GM12878 (cell line): ENCODE measurements around the gene RMND1. TPM values are rescaled to one million over a fixed set of nuclear protein-coding genes. Genes with fewer than 3 reads are reported as not detected.
A peak's percentile ranks its signal among the peaks of the same experiment; 100 is the strongest.

Experiments
- BACH1 ChIP-seq: fragments of 450-650 bp; IDR thresholded peaks from 2 replicates; pipeline ENCODE4 v1.6.1; 2017; ENCODE audit warnings: mild to moderate bottlenecking, borderline replicate concordance
- BRCA1 ChIP-seq: IDR thresholded peaks from 2 replicates; pipeline ENCODE4 v1.6.1; 2011; ENCODE audit warnings: low read depth, low read length, improper control_type of control experiment
- CBX5 ChIP-seq: sonication (generic); IDR thresholded peaks from 2 replicates; pipeline ENCODE4 v1.6.1; 2016; ENCODE audit warnings: low read depth, moderate library complexity, mild to moderate bottlenecking, inconsistent platforms
- EGR1 ChIP-seq, 2 experiments: IDR thresholded peaks; 1 replicate in 1 of 2; 2 replicates in 1 of 2; pipeline ENCODE4 v1.6.1; 2011 to 2012; ENCODE audit warnings: low read depth in 2 of 2, low read length in 2 of 2, borderline replicate concordance in 1 of 2, mild to moderate bottlenecking in 1 of 2, moderate library complexity in 1 of 2
- FOXM1 ChIP-seq: IDR thresholded peaks from 2 replicates; pipeline ENCODE4 v1.6.1; 2012; ENCODE audit warnings: low read depth, mild to moderate bottlenecking, inconsistent platforms, low read length, moderate library complexity
- GABPA ChIP-seq: IDR thresholded peaks from 2 replicates; pipeline ENCODE4 v1.6.1; 2014; ENCODE audit warnings: antibody characterized with exemption, low read depth, mild to moderate bottlenecking, inconsistent platforms
- GATAD2B ChIP-seq: fragments of 450-650 bp; conservative IDR thresholded peaks from 2 replicates; pipeline ENCODE4 v1.6.1; 2017; ENCODE audit warnings: low read depth, mild to moderate bottlenecking, moderate library complexity
- HCFC1 ChIP-seq: fragments of 150-350 bp; IDR thresholded peaks from 2 replicates; pipeline ENCODE4 v1.6.1; 2014; ENCODE audit warnings: low read length
- MTA2 ChIP-seq: fragments of 450-650 bp; IDR thresholded peaks from 2 replicates; pipeline ENCODE4 v1.6.1; 2016; ENCODE audit warnings: low read depth, mild to moderate bottlenecking, moderate library complexity
- NRF1 ChIP-seq: conservative IDR thresholded peaks from 2 replicates; pipeline ENCODE4 v1.6.1; 2011; ENCODE audit warnings: mild to moderate bottlenecking, low read depth, low read length, improper control_type of control experiment
- RBBP5 ChIP-seq: fragments of 200-600 bp; sonication (generic); conservative IDR thresholded peaks from 2 replicates; pipeline ENCODE4 v1.6.1; 2016
- RUNX3 ChIP-seq: IDR thresholded peaks from 2 replicates; pipeline ENCODE4 v1.6.1; 2012; ENCODE audit warnings: low read length, inconsistent platforms
- SMAD1 ChIP-seq: fragments of 450-650 bp; IDR thresholded peaks from 2 replicates; pipeline ENCODE4 v1.6.1; 2018; ENCODE audit warnings: mild to moderate bottlenecking, low read depth; ENCODE audit not compliant: partially characterized antibody
- SREBF2 ChIP-seq: IDR thresholded peaks from 2 replicates; pipeline ENCODE4 v1.6.1; 2012; ENCODE audit warnings: mild to moderate bottlenecking, low read length
- SRF ChIP-seq, 2 experiments: IDR thresholded peaks; 2 replicates each; pipeline ENCODE4 v1.6.1; 2011; ENCODE audit warnings: low read depth in 2 of 2, low read length in 2 of 2, mild to moderate bottlenecking in 1 of 2, moderate library complexity in 1 of 2
- STAT3 ChIP-seq: IDR thresholded peaks from 2 replicates; pipeline ENCODE4 v1.6.1; 2011; ENCODE audit warnings: low read depth, low read length, improper control_type of control experiment
- ZNF622 ChIP-seq: fragments of 450-650 bp; IDR thresholded peaks from 2 replicates; pipeline ENCODE4 v1.6.1; 2017; ENCODE audit warnings: mild to moderate bottlenecking, inconsistent platforms
- ZSCAN29 ChIP-seq: fragments of 450-650 bp; IDR thresholded peaks from 2 replicates; pipeline ENCODE4 v1.6.1; 2017; ENCODE audit warnings: mild to moderate bottlenecking, moderate library complexity
- polyA plus RNA-seq, 11 experiments: library from polyadenylated mRNA; depleted of rRNA in 4 of 11; unstranded in 6 of 11; stranded (reverse) in 5 of 11; fragments of >200 nt; fragmentation: Nextera tagmentation in 4 of 11; fragmentation: Illumina TruSeq in 1 of 11; extraction: Ambion mirVana in 4 of 11; extraction: Trizol in 1 of 11; gene quantifications; 1 replicate in 1 of 11; 2 replicates in 10 of 11; pipeline versions ENCODE4 v1.2.1 to v1.2.3, GENCODE V29; 2011 to 2016; ENCODE audit warnings: inconsistent platforms in 2 of 11, missing spikeins in 2 of 11, low read depth in 1 of 11
- total RNA-seq, 4 experiments: library from RNA; depleted of rRNA in 3 of 4; stranded (reverse); fragments of >200 nt in 3 of 4; fragmentation: Illumina TruSeq in 1 of 4; extraction: Trizol in 1 of 4; gene quantifications; 2 replicates each; pipeline versions ENCODE4 v1.2.1 to v1.2.3, GENCODE V29; 2013 to 2021
- TF ChIP-seq, protein P1 (sequence below): fragments of 450-650 bp; IDR thresholded peaks from 2 replicates; pipeline ENCODE4 v1.6.1; 2017; ENCODE audit warnings: mild to moderate bottlenecking, moderate library complexity
- TF ChIP-seq, protein P2 (sequence below): fragments of 450-650 bp; IDR thresholded peaks from 2 replicates; pipeline ENCODE4 v1.6.1; 2017; ENCODE audit warnings: mild to moderate bottlenecking, low read depth, inconsistent platforms; ENCODE audit not compliant: poor library complexity, severe bottlenecking
- TF ChIP-seq, protein P3 (sequence below): fragments of 450-650 bp; IDR thresholded peaks from 2 replicates; pipeline ENCODE4 v1.6.1; 2016; ENCODE audit warnings: mild to moderate bottlenecking, moderate library complexity, borderline replicate concordance

The RMND1 gene
- total and polyA plus RNA-seq, 10 of the 15 experiments (the other 5 are each of a cell fraction or from before 2014, with no cell fraction given): 15.9 to 34.5 (median 21.4) TPM

DNA sequence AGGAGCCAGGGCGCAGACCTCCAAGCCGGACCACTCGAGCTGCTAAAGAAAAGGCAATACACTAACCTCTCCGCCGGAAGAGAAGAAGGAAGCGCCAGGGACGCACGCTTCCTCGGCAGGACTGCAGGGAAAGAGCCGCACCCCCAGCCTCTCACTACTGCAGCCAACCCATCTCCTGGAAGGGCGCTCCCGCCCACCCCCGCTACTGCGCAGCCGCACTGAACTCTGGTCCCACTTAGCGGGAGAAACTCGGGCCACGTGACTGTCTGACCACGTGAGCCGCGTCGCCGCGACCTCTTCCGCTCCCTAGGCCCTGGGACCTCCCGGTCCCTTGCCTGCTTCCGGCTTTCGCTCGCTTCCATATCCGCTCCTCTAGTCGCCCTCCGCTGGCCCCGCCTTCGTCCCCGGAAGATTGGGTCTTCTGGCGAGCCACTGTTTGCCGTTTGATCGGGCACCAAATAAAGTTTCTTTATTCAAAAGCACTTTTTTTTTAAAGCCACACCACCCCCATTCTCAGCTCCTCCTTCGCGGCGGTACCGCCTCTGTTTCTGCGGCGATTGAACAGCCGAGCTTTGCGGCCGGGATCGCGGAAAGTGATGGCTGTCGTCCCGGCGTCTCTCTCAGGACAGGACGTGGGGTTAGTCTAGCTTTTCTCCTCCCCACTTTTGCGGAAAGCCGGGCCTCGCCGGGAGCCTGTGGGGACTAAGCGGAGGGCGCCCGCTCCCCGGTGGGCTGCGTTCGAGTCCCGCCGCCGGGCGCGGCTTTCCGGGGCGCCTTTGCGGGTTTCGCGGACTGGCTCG lies at the start of gene RMND1 (continued):
- TF ChIP-seq BACH1 (peak; percentile 20; the same call in 1 of the 2 replicates), FOXM1 (no peak), CBX5 (peak; percentile 76; the same call in 1 of the 2 replicates), RUNX3 (peak; percentile 90), EGR1 (IDR thresholded peaks at IDR 0.05; ENCODE audit: borderline replicate concordance in 1 of 2, low read depth in 2 of 2, low read length in 2 of 2) (peak in 1 of 2 experiments; percentile 78; a peak in 2 of 3 replicates), STAT3 (0 out of 2 replicates have a peak, but pooled peaks have one; percentile 31), SREBF2 (no peak), SRF (IDR thresholded peaks at IDR 0.05; ENCODE audit: low read depth in 2 of 2, low read length in 2 of 2) (peak in 1 of 2 experiments; percentile 71; a peak in 1 of 4 replicates), ZNF622 (no peak), ZSCAN29 (no peak), RBBP5 (peak; percentile 64), NRF1 (peak; percentile 58), HCFC1 (peak; percentile 64), GABPA (peak; percentile 89), SMAD1 (no peak), BRCA1 (no peak), MTA2 (0 out of 2 replicates have a peak, but pooled peaks have one; percentile 31), GATAD2B (peak; percentile 64)
- TF ChIP-seq, protein P1, sequence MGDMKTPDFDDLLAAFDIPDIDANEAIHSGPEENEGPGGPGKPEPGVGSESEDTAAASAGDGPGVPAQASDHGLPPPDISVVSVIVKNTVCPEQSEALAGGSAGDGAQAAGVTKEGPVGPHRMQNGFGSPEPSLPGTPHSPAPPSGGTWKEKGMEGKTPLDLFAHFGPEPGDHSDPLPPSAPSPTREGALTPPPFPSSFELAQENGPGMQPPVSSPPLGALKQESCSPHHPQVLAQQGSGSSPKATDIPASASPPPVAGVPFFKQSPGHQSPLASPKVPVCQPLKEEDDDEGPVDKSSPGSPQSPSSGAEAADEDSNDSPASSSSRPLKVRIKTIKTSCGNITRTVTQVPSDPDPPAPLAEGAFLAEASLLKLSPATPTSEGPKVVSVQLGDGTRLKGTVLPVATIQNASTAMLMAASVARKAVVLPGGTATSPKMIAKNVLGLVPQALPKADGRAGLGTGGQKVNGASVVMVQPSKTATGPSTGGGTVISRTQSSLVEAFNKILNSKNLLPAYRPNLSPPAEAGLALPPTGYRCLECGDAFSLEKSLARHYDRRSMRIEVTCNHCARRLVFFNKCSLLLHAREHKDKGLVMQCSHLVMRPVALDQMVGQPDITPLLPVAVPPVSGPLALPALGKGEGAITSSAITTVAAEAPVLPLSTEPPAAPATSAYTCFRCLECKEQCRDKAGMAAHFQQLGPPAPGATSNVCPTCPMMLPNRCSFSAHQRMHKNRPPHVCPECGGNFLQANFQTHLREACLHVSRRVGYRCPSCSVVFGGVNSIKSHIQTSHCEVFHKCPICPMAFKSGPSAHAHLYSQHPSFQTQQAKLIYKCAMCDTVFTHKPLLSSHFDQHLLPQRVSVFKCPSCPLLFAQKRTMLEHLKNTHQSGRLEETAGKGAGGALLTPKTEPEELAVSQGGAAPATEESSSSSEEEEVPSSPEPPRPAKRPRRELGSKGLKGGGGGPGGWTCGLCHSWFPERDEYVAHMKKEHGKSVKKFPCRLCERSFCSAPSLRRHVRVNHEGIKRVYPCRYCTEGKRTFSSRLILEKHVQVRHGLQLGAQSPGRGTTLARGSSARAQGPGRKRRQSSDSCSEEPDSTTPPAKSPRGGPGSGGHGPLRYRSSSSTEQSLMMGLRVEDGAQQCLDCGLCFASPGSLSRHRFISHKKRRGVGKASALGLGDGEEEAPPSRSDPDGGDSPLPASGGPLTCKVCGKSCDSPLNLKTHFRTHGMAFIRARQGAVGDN: peak; percentile 56
- TF ChIP-seq, protein P2, sequence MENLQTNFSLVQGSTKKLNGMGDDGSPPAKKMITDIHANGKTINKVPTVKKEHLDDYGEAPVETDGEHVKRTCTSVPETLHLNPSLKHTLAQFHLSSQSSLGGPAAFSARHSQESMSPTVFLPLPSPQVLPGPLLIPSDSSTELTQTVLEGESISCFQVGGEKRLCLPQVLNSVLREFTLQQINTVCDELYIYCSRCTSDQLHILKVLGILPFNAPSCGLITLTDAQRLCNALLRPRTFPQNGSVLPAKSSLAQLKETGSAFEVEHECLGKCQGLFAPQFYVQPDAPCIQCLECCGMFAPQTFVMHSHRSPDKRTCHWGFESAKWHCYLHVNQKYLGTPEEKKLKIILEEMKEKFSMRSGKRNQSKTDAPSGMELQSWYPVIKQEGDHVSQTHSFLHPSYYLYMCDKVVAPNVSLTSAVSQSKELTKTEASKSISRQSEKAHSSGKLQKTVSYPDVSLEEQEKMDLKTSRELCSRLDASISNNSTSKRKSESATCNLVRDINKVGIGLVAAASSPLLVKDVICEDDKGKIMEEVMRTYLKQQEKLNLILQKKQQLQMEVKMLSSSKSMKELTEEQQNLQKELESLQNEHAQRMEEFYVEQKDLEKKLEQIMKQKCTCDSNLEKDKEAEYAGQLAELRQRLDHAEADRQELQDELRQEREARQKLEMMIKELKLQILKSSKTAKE: peak; percentile 57
- TF ChIP-seq, protein P3, sequence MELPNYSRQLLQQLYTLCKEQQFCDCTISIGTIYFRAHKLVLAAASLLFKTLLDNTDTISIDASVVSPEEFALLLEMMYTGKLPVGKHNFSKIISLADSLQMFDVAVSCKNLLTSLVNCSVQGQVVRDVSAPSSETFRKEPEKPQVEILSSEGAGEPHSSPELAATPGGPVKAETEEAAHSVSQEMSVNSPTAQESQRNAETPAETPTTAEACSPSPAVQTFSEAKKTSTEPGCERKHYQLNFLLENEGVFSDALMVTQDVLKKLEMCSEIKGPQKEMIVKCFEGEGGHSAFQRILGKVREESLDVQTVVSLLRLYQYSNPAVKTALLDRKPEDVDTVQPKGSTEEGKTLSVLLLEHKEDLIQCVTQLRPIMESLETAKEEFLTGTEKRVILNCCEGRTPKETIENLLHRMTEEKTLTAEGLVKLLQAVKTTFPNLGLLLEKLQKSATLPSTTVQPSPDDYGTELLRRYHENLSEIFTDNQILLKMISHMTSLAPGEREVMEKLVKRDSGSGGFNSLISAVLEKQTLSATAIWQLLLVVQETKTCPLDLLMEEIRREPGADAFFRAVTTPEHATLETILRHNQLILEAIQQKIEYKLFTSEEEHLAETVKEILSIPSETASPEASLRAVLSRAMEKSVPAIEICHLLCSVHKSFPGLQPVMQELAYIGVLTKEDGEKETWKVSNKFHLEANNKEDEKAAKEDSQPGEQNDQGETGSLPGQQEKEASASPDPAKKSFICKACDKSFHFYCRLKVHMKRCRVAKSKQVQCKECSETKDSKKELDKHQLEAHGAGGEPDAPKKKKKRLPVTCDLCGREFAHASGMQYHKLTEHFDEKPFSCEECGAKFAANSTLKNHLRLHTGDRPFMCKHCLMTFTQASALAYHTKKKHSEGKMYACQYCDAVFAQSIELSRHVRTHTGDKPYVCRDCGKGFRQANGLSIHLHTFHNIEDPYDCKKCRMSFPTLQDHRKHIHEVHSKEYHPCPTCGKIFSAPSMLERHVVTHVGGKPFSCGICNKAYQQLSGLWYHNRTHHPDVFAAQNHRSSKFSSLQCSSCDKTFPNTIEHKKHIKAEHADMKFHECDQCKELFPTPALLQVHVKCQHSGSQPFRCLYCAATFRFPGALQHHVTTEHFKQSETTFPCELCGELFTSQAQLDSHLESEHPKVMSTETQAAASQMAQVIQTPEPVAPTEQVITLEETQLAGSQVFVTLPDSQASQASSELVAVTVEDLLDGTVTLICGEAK: peak; percentile 100
